Measurements from ENCODE around the gene TEX10. TPM values are rescaled to one million over a fixed set of nuclear protein-coding genes. Genes with fewer than 3 reads are reported as not detected.
A peak's percentile ranks its signal among the peaks of the same experiment; 100 is the strongest.

Gene TEX10
- total and polyA plus RNA-seq, 2 of the 13 experiments (the other 11 are each of a cell fraction or from before 2014, with no cell fraction given), result 18.1 to 38.7 TPM

GRCh38 chr9:100352727-100353505 lies at the start of gene TEX10 (continued):
- peak; percentile 85 to 87 for TF ChIP-seq HMGXB4 (CRISPR knock-in tag; IDR thresholded peaks at IDR 0.05; ENCODE audit: borderline replicate concordance in 1 of 2, low read depth in 1 of 2)
- TF ChIP-seq CHCHD3 (CRISPR knock-in tag; IDR thresholded peaks at IDR 0.05), result no peak
- peak; percentile 89 for TF ChIP-seq ASH2L (IDR thresholded peaks at IDR 0.05; ENCODE audit: insufficient read length, low read depth, low read length)
- no peak for TF ChIP-seq SOX13 (IDR thresholded peaks at IDR 0.05)
- TF ChIP-seq SOX13 (CRISPR knock-in tag; conservative IDR thresholded peaks at IDR 0.05 in 1 of 2, IDR thresholded peaks at IDR 0.05 in 1 of 2), result peak in 1 of 2 experiments; percentile 54; a peak in 2 of 4 replicates
- no peak for TF ChIP-seq SRSF9 (IDR thresholded peaks at IDR 0.05; ENCODE audit: borderline replicate concordance, insufficient read depth, low read depth, low read length, poor library complexity, severe bottlenecking)
- TF ChIP-seq CBFB (CRISPR knock-in tag; IDR thresholded peaks at IDR 0.05), result peak; percentile 79; the same call in 1 of the 2 replicates
- peak; percentile 84; the same call in 1 of the 2 replicates for TF ChIP-seq ZFP36L2 (CRISPR knock-in tag; IDR thresholded peaks at IDR 0.05)
- 0 out of 2 replicates have a peak, but pooled peaks have one; percentile 60 for TF ChIP-seq ZNF775 (CRISPR knock-in tag; IDR thresholded peaks at IDR 0.05; ENCODE audit: borderline replicate concordance)
- TF ChIP-seq ZSCAN29 (CRISPR knock-in tag; conservative IDR thresholded peaks at IDR 0.05), result peak; percentile 94
- no peak for TF ChIP-seq ARNT (IDR thresholded peaks at IDR 0.05)
- peak; percentile 45; the same call in 1 of the 2 replicates for TF ChIP-seq ZNF251 (CRISPR knock-in tag; IDR thresholded peaks at IDR 0.05)
- TF ChIP-seq PHB2 (IDR thresholded peaks at IDR 0.05; ENCODE audit: partially characterized antibody), result no peak
- TF ChIP-seq ZNF232 (CRISPR knock-in tag; IDR thresholded peaks at IDR 0.05; ENCODE audit: borderline replicate concordance), result peak; percentile 84; the same call in 1 of the 2 replicates
- TF ChIP-seq XRCC5 (optimal IDR thresholded peaks at IDR 0.05; ENCODE audit: low read length), result peak; percentile 84
- no peak; the same call in none of the 2 replicates for TF ChIP-seq ZBTB8A (CRISPR knock-in tag; IDR thresholded peaks at IDR 0.05; ENCODE audit: borderline replicate concordance, low read depth)
- no peak for TF ChIP-seq DPF2 (CRISPR knock-in tag; IDR thresholded peaks at IDR 0.05; ENCODE audit: borderline replicate concordance, low read depth)
- TF ChIP-seq ZNF75D (CRISPR knock-in tag; IDR thresholded peaks at IDR 0.05; ENCODE audit: borderline replicate concordance), result no peak; the same call in 1 of the 2 replicates
- no peak for TF ChIP-seq ZNF883 (CRISPR knock-in tag; IDR thresholded peaks at IDR 0.05; ENCODE audit: not compliant biosample characterization)
- no peak for TF ChIP-seq MTF2 (CRISPR knock-in tag; IDR thresholded peaks at IDR 0.05; ENCODE audit: borderline replicate concordance)
- no peak for TF ChIP-seq ZNF333 (CRISPR knock-in tag; IDR thresholded peaks at IDR 0.05; ENCODE audit: borderline replicate concordance)
- TF ChIP-seq ZFP36L1 (CRISPR knock-in tag; IDR thresholded peaks at IDR 0.05), result peak; percentile 92
- peak; percentile 76 for TF ChIP-seq HIVEP1 (CRISPR knock-in tag; IDR thresholded peaks at IDR 0.05)
- TF ChIP-seq ATF1 (CRISPR knock-in tag; IDR thresholded peaks at IDR 0.05), result no peak
